Stimulated activated CD8-positive, alpha-beta memory T cell treated with anti-CD3 and anti-CD28 coated beads, Interleukin-12 subunit alpha, Interleukin-12 subunit beta, amount 100 ng/mL, for 1 hour (primary cell): ENCODE results near the gene DSPP.

Source experiments
- DNase-seq: peaks from one replicate; pipeline ENCODE4 v3.0.0-alpha.2; 2020; ENCODE audit warnings: low read depth

The DSPP gene

GRCh38 chr4:87631668-87632067 is 23.3 kb downstream of the DSPP start:
- no peak for DNase-seq

GRCh38 chr4:87632469-87632868 is 24.1 kb downstream of the DSPP start:
- DNase-seq: no peak

GRCh38 chr4:87633243-87633642 is 24.9 kb downstream of the DSPP start:
- DNase-seq: no peak

GRCh38 chr4:87644286-87644685 is 36.0 kb downstream of the DSPP start:
- no peak for DNase-seq

GRCh38 chr4:87649980-87650379 is 41.7 kb downstream of the DSPP start, which contains the start of gene DMP1:
TSS of gene DMP1 (plus strand) at chr4:87650280. CDS start at chr4:87656493, 6,213 bp downstream.
- no peak for DNase-seq

- DNase-seq: no peak
These were observed 42.6 kb downstream of the DSPP start for GRCh38 chr4:87650938-87651337.

- no peak for DNase-seq
These were observed 43.6 kb downstream of the DSPP start for GRCh38 chr4:87651941-87652340.

- no peak for DNase-seq
These were observed 46.2 kb downstream of the DSPP start for GRCh38 chr4:87654487-87655044.

- DNase-seq: no peak
These were observed 49.2 kb downstream of the DSPP start for GRCh38 chr4:87657525-87657924.

- no peak for DNase-seq
These were observed 51.1 kb downstream of the DSPP start for GRCh38 chr4:87659247-87659931.

- no peak for DNase-seq
These were observed 54.5 kb downstream of the DSPP start for GRCh38 chr4:87662871-87663270.
